GM15510 (cell line): ENCODE results near the gene PDCD7.

ENCODE experiments used
- POLR2A ChIP-seq: IDR thresholded peaks from 3 replicates; pipeline ENCODE4 v1.6.1; 2011; ENCODE audit warnings: borderline replicate concordance; ENCODE audit not compliant: insufficient read length; ENCODE audit errors: extremely low read depth

PDCD7 gene

DNA sequence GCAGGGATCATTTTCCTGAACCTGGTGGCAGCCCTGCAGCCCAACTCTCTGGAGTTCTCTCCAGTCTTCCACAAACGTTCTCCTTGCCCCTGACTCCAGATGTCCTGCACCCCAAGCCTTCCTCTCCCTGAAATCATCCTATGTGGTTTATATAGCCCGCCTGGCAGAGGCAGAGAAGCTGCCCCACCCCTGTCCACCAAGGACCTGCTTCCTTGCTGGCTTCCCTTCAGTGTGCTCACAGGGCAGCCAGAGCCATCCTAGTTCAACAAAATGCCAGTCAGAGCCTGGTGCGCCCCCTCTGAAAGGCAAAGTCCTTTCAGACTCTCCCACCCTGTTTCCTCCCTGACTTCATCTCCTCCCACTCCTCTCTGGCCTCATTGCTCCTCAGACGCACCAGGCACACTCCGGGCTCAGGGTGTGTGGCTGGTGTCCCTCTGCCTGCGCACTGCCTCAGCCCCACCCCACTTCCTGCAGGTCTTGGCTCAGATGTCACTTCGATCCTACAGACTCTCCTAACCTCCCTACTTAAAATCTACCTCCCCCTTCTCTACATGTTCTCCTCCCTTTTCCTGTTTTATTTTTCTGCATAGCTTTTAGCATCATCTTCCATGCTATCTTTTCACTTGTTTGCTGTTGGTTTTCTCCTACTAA lies 51.2 kb downstream of the PDCD7 start:
- no peak for TF ChIP-seq POLR2A

GRCh38 chr15:65081758-65082157 lies 51.9 kb downstream of the PDCD7 start:
- TF ChIP-seq POLR2A: no peak

- TF ChIP-seq POLR2A: no peak
Observed at GRCh38 chr15:65081270-65081669, 52.3 kb downstream of the PDCD7 start.

DNA sequence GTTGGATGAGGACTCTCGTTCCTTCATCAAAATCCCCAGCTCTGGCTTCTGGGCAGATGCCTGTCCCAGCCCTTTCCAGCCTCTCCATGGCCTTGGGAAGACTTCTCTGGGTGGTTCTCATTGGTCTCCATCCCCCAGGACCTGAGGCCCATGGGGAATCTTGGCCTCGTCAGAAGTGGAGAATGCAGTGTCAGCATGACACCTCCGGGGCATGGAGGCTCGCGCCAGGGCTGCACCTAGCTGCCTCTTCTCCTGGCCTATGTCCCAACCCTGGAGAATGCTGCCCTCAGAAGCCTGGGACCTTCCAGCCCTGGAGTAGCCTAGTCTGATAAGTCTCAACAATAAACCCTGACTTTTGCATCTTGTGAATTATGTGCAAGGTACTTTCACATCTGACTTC lies 54.0 kb downstream of the PDCD7 start:
- TF ChIP-seq POLR2A: no peak

GRCh38 chr15:65077981-65078352 lies 55.6 kb downstream of the PDCD7 start:
- no peak for TF ChIP-seq POLR2A

GRCh38 chr15:65077291-65077980 lies 56.2 kb downstream of the PDCD7 start:
- no peak for TF ChIP-seq POLR2A

DNA sequence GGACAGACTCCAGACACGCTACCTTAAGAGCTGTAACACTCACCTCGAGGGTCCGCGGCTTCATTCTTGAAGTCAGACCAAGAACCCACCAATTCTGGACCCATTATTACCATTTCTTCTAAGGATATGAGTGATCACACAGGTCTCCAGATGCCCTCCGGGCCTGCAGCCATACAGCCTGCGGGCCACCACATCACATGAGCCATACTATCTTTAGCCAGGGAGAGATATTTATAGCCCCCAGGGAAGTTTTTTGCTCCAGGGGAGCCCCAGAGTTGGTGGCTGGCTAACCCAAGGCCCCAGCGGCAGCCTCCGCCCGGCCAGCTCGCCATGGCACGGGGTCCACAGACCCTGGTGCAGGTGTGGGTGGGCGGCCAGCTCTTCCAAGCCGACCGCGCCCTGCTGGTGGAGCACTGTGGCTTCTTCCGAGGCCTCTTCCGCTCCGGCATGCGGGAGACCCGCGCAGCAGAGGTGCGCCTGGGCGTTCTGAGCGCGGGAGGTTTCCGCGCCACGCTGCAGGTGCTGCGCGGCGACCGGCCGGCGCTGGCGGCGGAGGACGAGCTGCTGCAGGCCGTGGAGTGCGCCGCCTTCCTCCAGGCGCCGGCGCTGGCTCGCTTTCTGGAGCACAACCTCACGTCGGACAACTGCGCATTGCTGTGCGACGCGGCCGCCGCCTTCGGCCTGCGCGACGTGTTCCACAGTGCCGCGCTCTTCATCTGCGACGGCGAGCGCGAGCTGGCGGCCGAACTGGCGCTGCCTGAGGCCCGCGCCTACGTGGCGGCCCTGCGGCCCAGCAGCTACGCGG lies 56.9 kb downstream of the PDCD7 start, which contains the start of gene KBTBD13:
TSS of gene KBTBD13 (plus strand) at position 261 of the 805 bp plus-strand sequence. CDS start at position 331, 70 bp downstream.
- no peak for TF ChIP-seq POLR2A

GRCh38 chr15:65072617-65073016 lies 61.0 kb downstream of the PDCD7 start:
- no peak for TF ChIP-seq POLR2A

- no peak for TF ChIP-seq POLR2A
Observed at GRCh38 chr15:65072027-65072426, 61.6 kb downstream of the PDCD7 start.

GRCh38 chr15:65071381-65071811 lies 62.2 kb downstream of the PDCD7 start:
- TF ChIP-seq POLR2A: no peak

GRCh38 chr15:65069779-65070546 lies 63.6 kb downstream of the PDCD7 start:
- no peak for TF ChIP-seq POLR2A

- TF ChIP-seq POLR2A: no peak
Observed at GRCh38 chr15:65069179-65069578, 64.4 kb downstream of the PDCD7 start.

DNA sequence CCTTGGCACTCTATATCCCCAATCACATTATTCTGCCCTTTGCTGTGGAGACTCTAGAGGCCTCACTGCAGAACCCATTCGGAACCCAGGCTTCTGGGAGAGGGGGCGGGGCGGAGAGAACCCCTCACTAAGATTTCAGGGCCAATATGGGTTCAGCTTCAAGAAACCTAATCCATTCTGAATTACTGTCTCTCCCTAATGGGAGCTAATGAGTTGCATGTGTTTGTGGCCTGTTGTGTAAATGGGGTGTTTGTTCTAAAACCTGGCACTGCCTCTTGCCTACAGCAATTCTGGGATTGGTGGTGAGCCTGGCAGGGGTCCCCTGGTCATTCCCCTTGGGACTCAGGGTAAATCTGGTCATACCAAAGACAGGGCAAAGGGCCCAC lies 65.2 kb downstream of the PDCD7 start:
- no peak for TF ChIP-seq POLR2A

DNA sequence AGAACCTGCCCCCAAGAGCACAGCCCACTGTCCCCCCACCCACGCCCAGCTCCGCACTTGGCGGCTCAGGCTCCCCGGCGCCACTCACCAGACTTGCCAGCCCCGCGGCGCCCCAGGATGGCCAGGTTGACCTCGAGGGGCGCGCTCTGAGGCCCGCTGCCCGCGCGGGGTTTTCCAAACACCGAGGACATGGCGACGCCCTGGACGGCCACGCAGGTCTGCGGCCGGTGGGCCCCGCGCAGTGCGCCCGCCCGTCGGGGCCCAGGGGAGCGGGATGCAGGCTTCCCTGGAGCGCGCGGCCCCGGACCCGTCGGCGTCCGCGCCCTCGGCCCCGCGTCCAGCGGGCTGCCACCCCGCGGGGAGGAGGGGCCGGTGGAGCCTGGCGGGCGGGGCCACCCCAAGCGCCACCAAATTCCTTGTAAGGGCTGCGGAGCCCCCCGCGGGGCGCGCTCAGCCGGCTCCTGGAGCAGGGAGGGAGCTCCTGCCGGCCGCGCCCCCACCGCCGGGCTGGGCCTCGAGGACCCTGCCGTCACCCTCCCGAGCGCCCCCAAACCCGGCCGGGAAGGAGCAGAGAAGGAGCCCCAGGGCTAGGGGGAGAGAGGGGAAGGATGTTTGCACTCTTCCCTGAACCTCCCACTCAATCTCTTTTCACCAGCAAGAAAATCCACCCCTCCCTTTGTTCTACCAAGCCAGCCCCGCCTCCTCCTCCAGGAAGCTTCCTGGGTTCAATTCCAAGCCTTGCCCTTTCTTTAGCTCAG lies 65.8 kb downstream of the PDCD7 start, which contains the start of gene RASL12:
TSS of gene RASL12 (minus strand) at position 347 of the 758 bp plus-strand sequence. CDS start at position 191, 156 bp downstream.
- no peak for TF ChIP-seq POLR2A
